IPS DF 6.9 (cell line): ENCODE measurements around the gene MAGEB4.

Experiments
- DNase-seq: peaks from one replicate; pipeline ENCODE4 v3.0.0-alpha.2; 2013; ENCODE audit warnings: low read depth, low spot score
- H3K27ac ChIP-seq: one replicate; pipeline ENCODE4 v1.5.1; 2013; ENCODE audit warnings: low read length, control low read depth
- H3K27me3 ChIP-seq: 2 replicates; pipeline ENCODE4 v1.6.1; 2013; ENCODE audit warnings: mild to moderate bottlenecking, low read length; ENCODE audit not compliant: control insufficient read depth, insufficient read depth
- H3K36me3 ChIP-seq: 2 replicates; pipeline ENCODE4 v1.6.1; 2013; ENCODE audit warnings: low read length; ENCODE audit not compliant: control insufficient read depth, insufficient read depth
- H3K4me1 ChIP-seq: 2 replicates; pipeline ENCODE4 v1.6.1; 2013; ENCODE audit warnings: low read length; ENCODE audit not compliant: control insufficient read depth, insufficient read depth
- H3K4me3 ChIP-seq: 2 replicates; pipeline ENCODE4 v1.5.1; 2013; ENCODE audit warnings: mild to moderate bottlenecking, low read length
- H3K9me3 ChIP-seq: 2 replicates; pipeline ENCODE4 v1.6.1; 2013; ENCODE audit warnings: low read length, inconsistent platforms; ENCODE audit not compliant: control insufficient read depth, insufficient read depth
- WGBS: extraction: QIAGEN DNeasy Blood & Tissue Kit; methylation state at CpG from one replicate; pipeline ENCODE4 v1.1.7; 2013; ENCODE audit warnings: mixed read lengths, missing lambda C conversion rate; ENCODE audit not compliant: insufficient read length, insufficient coverage; 5-methylcytosine and 5-hydroxymethylcytosine counted together

The MAGEB4 gene

DNA sequence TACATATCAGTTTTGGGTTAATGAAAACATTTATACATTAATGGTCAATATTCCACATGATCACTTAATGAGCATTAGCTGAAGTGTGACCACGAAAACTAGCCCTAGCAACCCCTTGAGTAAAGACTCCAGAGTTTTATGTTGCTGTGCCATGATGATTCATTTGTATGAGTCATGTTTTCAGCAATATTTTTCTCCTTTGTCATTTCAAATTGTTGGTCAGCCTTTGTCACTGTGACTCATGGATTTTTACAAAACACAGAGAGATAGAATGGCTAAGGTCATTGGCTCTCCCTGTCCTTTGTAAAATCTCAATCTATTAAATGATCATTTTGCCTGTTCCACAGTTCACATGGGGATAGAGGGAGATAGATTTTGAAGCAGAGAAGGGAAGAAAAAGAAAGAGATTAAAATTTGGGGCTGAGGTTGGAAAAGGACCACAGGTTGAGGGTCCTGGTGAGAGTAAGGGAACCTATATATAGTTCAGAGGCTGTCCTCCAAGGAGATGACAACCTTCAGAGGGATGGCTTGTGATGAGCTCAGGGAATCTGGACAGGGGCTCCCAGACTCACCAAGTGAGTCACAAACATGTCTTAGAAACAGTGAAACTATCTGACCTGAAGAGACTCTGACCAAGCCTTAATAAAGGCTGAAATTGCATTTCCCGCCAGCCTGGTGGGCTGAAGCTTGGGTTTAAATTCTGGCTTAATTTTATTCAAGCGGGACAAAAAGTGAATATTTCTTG lies 41.8 kb downstream of the MAGEB4 start:
- no CpG with 5 or more reads among the region's 3 CpGs for WGBS
- Histone ChIP-seq H3K4me3 (no peak overlapping the region), H3K36me3 (no peaks in the 10 kb centered on the region), H3K27ac (no peak overlapping the region), H3K9me3 (no peaks in the 10 kb centered on the region), H3K4me1 (no peaks in the 10 kb centered on the region), H3K27me3 (no peaks in the 10 kb centered on the region)
- DNase-seq = no peak
